ENCODE measurements around the gene VPS51.

GRCh38 chr11:65136515-65137096 is 40.6 kb downstream of the VPS51 start:
- TF ChIP-seq POLR2A (IDR thresholded peaks at IDR 0.05; ENCODE audit: low read length), result no peak
- TF ChIP-seq GATA1 (IDR thresholded peaks at IDR 0.05; ENCODE audit: low read depth, low read length), result no peak
